ENCODE results near the gene HPS5.

The HPS5 gene

DNA sequence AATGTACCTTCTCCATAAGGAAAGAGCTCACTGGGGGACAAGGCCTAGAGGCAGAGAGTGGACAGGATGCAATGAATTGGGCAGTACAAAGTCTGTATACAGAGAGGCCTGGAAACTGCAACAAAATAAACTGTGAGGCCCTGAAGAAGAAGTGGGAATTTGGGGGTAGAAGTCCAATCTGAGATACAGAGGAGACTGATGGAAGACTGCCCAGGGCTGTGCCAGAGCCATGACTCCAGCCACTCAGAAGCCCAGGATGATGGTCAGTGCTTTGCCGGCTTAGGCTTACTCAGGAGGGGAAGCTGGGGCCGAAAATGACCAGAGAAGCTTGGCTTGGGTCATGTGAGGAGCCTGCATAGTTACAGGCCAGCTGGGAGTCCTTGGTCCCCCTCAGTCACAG lies 91.1 kb downstream of the HPS5 start:
- DNase-seq: no peak

DNA sequence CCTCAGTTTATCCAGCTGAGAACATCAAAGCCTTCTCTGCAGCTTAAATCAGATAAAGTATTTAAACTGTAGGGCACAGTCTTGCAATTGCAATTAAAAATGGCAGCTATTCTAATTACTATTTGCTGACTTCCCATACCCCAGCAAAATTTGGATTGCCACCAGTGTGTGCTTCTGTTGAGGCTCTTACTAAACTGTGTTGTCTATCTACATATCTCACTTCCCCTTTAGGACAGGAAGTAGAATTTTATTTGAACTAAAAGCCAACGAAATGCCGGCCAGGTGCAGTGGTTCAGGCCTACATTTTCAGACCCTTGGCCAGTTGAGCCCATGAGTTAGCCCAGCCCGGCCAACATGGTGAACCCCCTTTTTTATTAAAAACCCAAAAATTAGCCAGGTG lies 92.4 kb downstream of the HPS5 start:
- no peak for DNase-seq

All from COR-L47 (cell line).